Stimulated activated naive CD8-positive, alpha-beta T cell treated with anti-CD3 and anti-CD28 coated beads, Interleukin-15, Interleukin-2, amounts not matched to agents 100 ng/mL and 50 ng/mL, for 24 hours (primary cell): ENCODE measurements around the gene IFNGR2.
A peak's percentile ranks its signal among the peaks of the same experiment; 100 is the strongest.
"Not testable (repeated sequence)": the region's sequence is repeated elsewhere in the genome, so short reads cannot be mapped to it uniquely, and the experiment has no call there.

Source experiments
- H3K27ac Mint-ChIP-seq: one replicate; pipeline ENCODE4 v1.8.0; 2021; ENCODE audit warnings: mild to moderate bottlenecking, mixed read lengths
- H3K27me3 Mint-ChIP-seq: one replicate; pipeline ENCODE4 v1.8.0; 2021; ENCODE audit warnings: mixed read lengths
- H3K36me3 Mint-ChIP-seq: one replicate; pipeline ENCODE4 v1.8.0; 2021; ENCODE audit warnings: low read depth, mixed read lengths
- H3K4me1 Mint-ChIP-seq: one replicate; pipeline ENCODE4 v1.8.0; 2021; ENCODE audit warnings: low read depth, mixed read lengths
- H3K4me3 Mint-ChIP-seq: one replicate; pipeline ENCODE4 v1.8.0; 2021; ENCODE audit warnings: mild to moderate bottlenecking, mixed read lengths
- H3K9me3 Mint-ChIP-seq: one replicate; pipeline ENCODE4 v1.8.0; 2021; ENCODE audit warnings: mixed read lengths

Gene IFNGR2

GRCh38 chr21:33370305-33370704, 32.9 kb upstream of the IFNGR2 start:
- H3K4me1 Mint-ChIP-seq = peaks cover 22% of the 10 kb centered on the region
- no peaks in the 10 kb centered on the region for H3K27me3 Mint-ChIP-seq
- no peak overlapping the region for H3K4me3 Mint-ChIP-seq
- H3K27ac Mint-ChIP-seq = no peak overlapping the region
- H3K36me3 Mint-ChIP-seq = peaks cover 11% of the 10 kb centered on the region
- peaks cover 19% of the 10 kb centered on the region for H3K9me3 Mint-ChIP-seq

GRCh38 chr21:33371366-33371765, 31.8 kb upstream of the IFNGR2 start:
- peaks cover 24% of the 10 kb centered on the region for H3K4me1 Mint-ChIP-seq

GRCh38 chr21:33372582-33372981, 30.6 kb upstream of the IFNGR2 start:
- no peak overlapping the region for H3K4me3 Mint-ChIP-seq
- peaks cover 2% of the 10 kb centered on the region for H3K36me3 Mint-ChIP-seq
- peaks cover 2% of the 10 kb centered on the region for H3K9me3 Mint-ChIP-seq
- H3K27me3 Mint-ChIP-seq = no peaks in the 10 kb centered on the region
- no peak overlapping the region for H3K27ac Mint-ChIP-seq
- H3K4me1 Mint-ChIP-seq = peaks cover 26% of the 10 kb centered on the region

More at GRCh38 chr21:33371366-33371765, 31.8 kb upstream of the IFNGR2 start:
- Mint-ChIP-seq H3K27me3 (no peaks in the 10 kb centered on the region), H3K4me3 (no peak overlapping the region), H3K36me3 (peaks cover 11% of the 10 kb centered on the region), H3K9me3 (peaks cover 14% of the 10 kb centered on the region), H3K27ac (no peak overlapping the region)

- H3K27ac Mint-ChIP-seq = no peak overlapping the region
Measured at GRCh38 chr21:33373451-33373850, 29.8 kb upstream of the IFNGR2 start.

GRCh38 chr21:33374080-33374449, 29.1 kb upstream of the IFNGR2 start:
- no peak overlapping the region for H3K4me3 Mint-ChIP-seq
- no peaks in the 10 kb centered on the region for H3K27me3 Mint-ChIP-seq
- H3K27ac Mint-ChIP-seq = no peak overlapping the region
- no peaks in the 10 kb centered on the region for H3K36me3 Mint-ChIP-seq
- no peaks in the 10 kb centered on the region for H3K9me3 Mint-ChIP-seq
- peaks cover 26% of the 10 kb centered on the region for H3K4me1 Mint-ChIP-seq

More at GRCh38 chr21:33373451-33373850, 29.8 kb upstream of the IFNGR2 start:
- Mint-ChIP-seq H3K27me3 (no peaks in the 10 kb centered on the region), H3K9me3 (no peaks in the 10 kb centered on the region), H3K4me3 (no peak overlapping the region), H3K36me3 (no peaks in the 10 kb centered on the region), H3K4me1 (peaks cover 22% of the 10 kb centered on the region)

GRCh38 chr21:33374450-33375096, 28.6 kb upstream of the IFNGR2 start:
- Mint-ChIP-seq H3K9me3 (no peaks in the 10 kb centered on the region), H3K36me3 (no peaks in the 10 kb centered on the region), H3K4me1 (peaks cover 31% of the 10 kb centered on the region), H3K4me3 (no peak overlapping the region), H3K27me3 (no peaks in the 10 kb centered on the region), H3K27ac (peak overlapping the region; percentile 10)

GRCh38 chr21:33375101-33375644, 28.0 kb upstream of the IFNGR2 start:
- no peaks in the 10 kb centered on the region for H3K9me3 Mint-ChIP-seq
- no peak overlapping the region for H3K4me3 Mint-ChIP-seq
- H3K4me1 Mint-ChIP-seq = peaks cover 37% of the 10 kb centered on the region
- no peak overlapping the region for H3K27ac Mint-ChIP-seq
- H3K36me3 Mint-ChIP-seq = no peaks in the 10 kb centered on the region
- H3K27me3 Mint-ChIP-seq = no peaks in the 10 kb centered on the region

- Mint-ChIP-seq H3K4me3 (no peak overlapping the region), H3K9me3 (no peaks in the 10 kb centered on the region), H3K27ac (no peak overlapping the region), H3K36me3 (no peaks in the 10 kb centered on the region), H3K4me1 (peaks cover 59% of the 10 kb centered on the region), H3K27me3 (no peaks in the 10 kb centered on the region)
Measured at GRCh38 chr21:33377221-33377920, 25.8 kb upstream of the IFNGR2 start.

GRCh38 chr21:33378081-33378480, 25.1 kb upstream of the IFNGR2 start:
- H3K36me3 Mint-ChIP-seq = no peaks in the 10 kb centered on the region
- no peaks in the 10 kb centered on the region for H3K9me3 Mint-ChIP-seq
- peaks cover 66% of the 10 kb centered on the region for H3K4me1 Mint-ChIP-seq
- H3K27me3 Mint-ChIP-seq = no peaks in the 10 kb centered on the region
- no peak overlapping the region for H3K27ac Mint-ChIP-seq
- no peak overlapping the region for H3K4me3 Mint-ChIP-seq

- H3K4me1 Mint-ChIP-seq = peaks cover 71% of the 10 kb centered on the region
- H3K4me3 Mint-ChIP-seq = peak overlapping the region; percentile 54
Measured at GRCh38 chr21:33379934-33380333, 23.3 kb upstream of the IFNGR2 start.

GRCh38 chr21:33380483-33380998, 22.7 kb upstream of the IFNGR2 start:
- Mint-ChIP-seq H3K9me3 (no peaks in the 10 kb centered on the region), H3K4me1 (peaks cover 71% of the 10 kb centered on the region), H3K27me3 (peaks cover 2% of the 10 kb centered on the region), H3K4me3 (peak overlapping the region; percentile 54), H3K27ac (peak overlapping the region; percentile 82), H3K36me3 (no peaks in the 10 kb centered on the region)

More at GRCh38 chr21:33379934-33380333, 23.3 kb upstream of the IFNGR2 start:
- H3K27me3 Mint-ChIP-seq, H3K9me3 Mint-ChIP-seq, H3K36me3 Mint-ChIP-seq: not testable (repeated sequence)
- peak overlapping the region; percentile 82 for H3K27ac Mint-ChIP-seq

GRCh38 chr21:33381381-33381780, 21.8 kb upstream of the IFNGR2 start:
- Mint-ChIP-seq H3K4me1 (peaks cover 74% of the 10 kb centered on the region), H3K4me3 (peak overlapping the region; percentile 54), H3K27ac (peak overlapping the region; percentile 82)
- H3K36me3 Mint-ChIP-seq, H3K27me3 Mint-ChIP-seq, H3K9me3 Mint-ChIP-seq: not testable (repeated sequence)

- Mint-ChIP-seq H3K36me3 (no peaks in the 10 kb centered on the region), H3K27me3 (peaks cover 12% of the 10 kb centered on the region), H3K4me3 (peak overlapping the region; percentile 80), H3K4me1 (peaks cover 74% of the 10 kb centered on the region), H3K27ac (peak overlapping the region; percentile 84), H3K9me3 (no peaks in the 10 kb centered on the region)
Measured at GRCh38 chr21:33383056-33383888, 19.9 kb upstream of the IFNGR2 start.

GRCh38 chr21:33384841-33385331, 18.3 kb upstream of the IFNGR2 start:
- H3K27ac Mint-ChIP-seq = peak overlapping the region; percentile 77
- H3K4me3 Mint-ChIP-seq = peak overlapping the region; percentile 30
- no peaks in the 10 kb centered on the region for H3K9me3 Mint-ChIP-seq
- H3K4me1 Mint-ChIP-seq = peaks cover 64% of the 10 kb centered on the region
- peaks cover 22% of the 10 kb centered on the region for H3K27me3 Mint-ChIP-seq
- H3K36me3 Mint-ChIP-seq = no peaks in the 10 kb centered on the region
